ENCODE results near the gene FXYD7.

DNA sequence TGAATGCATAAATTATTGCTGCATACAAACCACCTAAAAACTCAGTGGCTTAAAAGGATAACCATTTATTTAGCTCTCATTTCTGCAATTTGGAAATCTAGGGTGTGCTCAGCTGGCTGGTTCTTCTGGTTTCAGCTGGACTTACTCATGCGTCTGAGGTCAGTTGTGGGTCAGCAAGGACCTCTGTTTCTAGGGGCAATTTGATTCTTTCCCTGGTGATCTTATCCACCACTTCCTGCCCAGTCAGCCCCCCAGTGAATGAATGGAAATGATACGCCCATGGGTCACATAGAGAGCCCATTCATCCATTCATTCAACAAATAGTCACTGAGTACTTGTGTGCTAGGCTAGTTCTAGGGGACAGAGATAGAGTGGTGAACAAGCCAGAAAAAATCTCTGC lies 21.4 kb downstream of the FXYD7 start:
- TF ChIP-seq POLR2AphosphoS5 (IDR thresholded peaks at IDR 0.05; ENCODE audit: low read depth, low read length) (no peak), FOXP2 (optimal IDR thresholded peaks at IDR 0.05; ENCODE audit: borderline replicate concordance, extremely low read depth, extremely low read length, insufficient read depth) (no peak), TAF1 (IDR thresholded peaks at IDR 0.05; ENCODE audit: borderline replicate concordance, insufficient read depth, low read length) (no peak), SIN3A (IDR thresholded peaks at IDR 0.05; ENCODE audit: borderline replicate concordance, insufficient read depth, low read length) (no peak)
- TF ChIP-seq, protein P1, sequence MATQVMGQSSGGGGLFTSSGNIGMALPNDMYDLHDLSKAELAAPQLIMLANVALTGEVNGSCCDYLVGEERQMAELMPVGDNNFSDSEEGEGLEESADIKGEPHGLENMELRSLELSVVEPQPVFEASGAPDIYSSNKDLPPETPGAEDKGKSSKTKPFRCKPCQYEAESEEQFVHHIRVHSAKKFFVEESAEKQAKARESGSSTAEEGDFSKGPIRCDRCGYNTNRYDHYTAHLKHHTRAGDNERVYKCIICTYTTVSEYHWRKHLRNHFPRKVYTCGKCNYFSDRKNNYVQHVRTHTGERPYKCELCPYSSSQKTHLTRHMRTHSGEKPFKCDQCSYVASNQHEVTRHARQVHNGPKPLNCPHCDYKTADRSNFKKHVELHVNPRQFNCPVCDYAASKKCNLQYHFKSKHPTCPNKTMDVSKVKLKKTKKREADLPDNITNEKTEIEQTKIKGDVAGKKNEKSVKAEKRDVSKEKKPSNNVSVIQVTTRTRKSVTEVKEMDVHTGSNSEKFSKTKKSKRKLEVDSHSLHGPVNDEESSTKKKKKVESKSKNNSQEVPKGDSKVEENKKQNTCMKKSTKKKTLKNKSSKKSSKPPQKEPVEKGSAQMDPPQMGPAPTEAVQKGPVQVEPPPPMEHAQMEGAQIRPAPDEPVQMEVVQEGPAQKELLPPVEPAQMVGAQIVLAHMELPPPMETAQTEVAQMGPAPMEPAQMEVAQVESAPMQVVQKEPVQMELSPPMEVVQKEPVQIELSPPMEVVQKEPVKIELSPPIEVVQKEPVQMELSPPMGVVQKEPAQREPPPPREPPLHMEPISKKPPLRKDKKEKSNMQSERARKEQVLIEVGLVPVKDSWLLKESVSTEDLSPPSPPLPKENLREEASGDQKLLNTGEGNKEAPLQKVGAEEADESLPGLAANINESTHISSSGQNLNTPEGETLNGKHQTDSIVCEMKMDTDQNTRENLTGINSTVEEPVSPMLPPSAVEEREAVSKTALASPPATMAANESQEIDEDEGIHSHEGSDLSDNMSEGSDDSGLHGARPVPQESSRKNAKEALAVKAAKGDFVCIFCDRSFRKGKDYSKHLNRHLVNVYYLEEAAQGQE (IDR thresholded peaks at IDR 0.05; ENCODE audit: insufficient read depth in 1 of 2, low read depth in 2 of 2, low read length in 2 of 2) = no peak
